ENCODE results near the gene TTC34.
"Not testable (repeated sequence)": the region's sequence is repeated elsewhere in the genome, so short reads cannot be mapped to it uniquely, and the experiment has no call there.

The TTC34 gene

GRCh38 chr1:2628191-2628932 is 173.1 kb downstream of the TTC34 start:
- Histone ChIP-seq H3K4me1 (ENCODE audit: control insufficient read depth, insufficient read depth, low read length) (no peaks in the 10 kb centered on the region), H3K27me3 (ENCODE audit: control insufficient read depth, insufficient read depth, low read length) (peaks cover 46% of the 10 kb centered on the region), H3K4me3 (ENCODE audit: low read length) (no peak overlapping the region), H3K9me3 (ENCODE audit: control insufficient read depth, low read length) (no peaks in the 10 kb centered on the region), H3K9ac (ENCODE audit: low read length) (no peak overlapping the region), H3K36me3 (ENCODE audit: control insufficient read depth, insufficient read depth, low read length) (no peaks in the 10 kb centered on the region)

- no peak overlapping the region for H3K9ac ChIP-seq (ENCODE audit: low read length)
- H3K27me3 ChIP-seq (ENCODE audit: control insufficient read depth, insufficient read depth, low read length): peaks cover 47% of the 10 kb centered on the region
- no peaks in the 10 kb centered on the region for H3K9me3 ChIP-seq (ENCODE audit: control insufficient read depth, low read length)
- no peaks in the 10 kb centered on the region for H3K4me1 ChIP-seq (ENCODE audit: control insufficient read depth, insufficient read depth, low read length)
- H3K4me3 ChIP-seq (ENCODE audit: low read length): no peak overlapping the region
- H3K36me3 ChIP-seq (ENCODE audit: control insufficient read depth, insufficient read depth, low read length): no peaks in the 10 kb centered on the region
Measured at GRCh38 chr1:2627746-2628145, 173.7 kb downstream of the TTC34 start.

- H3K4me3 ChIP-seq (ENCODE audit: low read length); H3K4me1 ChIP-seq (ENCODE audit: control insufficient read depth, insufficient read depth, low read length); H3K36me3 ChIP-seq (ENCODE audit: control insufficient read depth, insufficient read depth, low read length); H3K9ac ChIP-seq (ENCODE audit: low read length); H3K9me3 ChIP-seq (ENCODE audit: control insufficient read depth, low read length): not testable (repeated sequence)
- H3K27me3 ChIP-seq (ENCODE audit: control insufficient read depth, insufficient read depth, low read length): peaks cover 47% of the 10 kb centered on the region
Measured at GRCh38 chr1:2625748-2626147, 175.7 kb downstream of the TTC34 start.

GRCh38 chr1:2625311-2625710 is 176.2 kb downstream of the TTC34 start:
- no peaks in the 10 kb centered on the region for H3K9me3 ChIP-seq (ENCODE audit: control insufficient read depth, low read length)
- no peak overlapping the region for H3K4me3 ChIP-seq (ENCODE audit: low read length)
- no peak overlapping the region for H3K9ac ChIP-seq (ENCODE audit: low read length)
- H3K27me3 ChIP-seq (ENCODE audit: control insufficient read depth, insufficient read depth, low read length): peaks cover 47% of the 10 kb centered on the region
- H3K36me3 ChIP-seq (ENCODE audit: control insufficient read depth, insufficient read depth, low read length): no peaks in the 10 kb centered on the region
- no peaks in the 10 kb centered on the region for H3K4me1 ChIP-seq (ENCODE audit: control insufficient read depth, insufficient read depth, low read length)

- no peaks in the 10 kb centered on the region for H3K9me3 ChIP-seq (ENCODE audit: control insufficient read depth, low read length)
- H3K4me3 ChIP-seq (ENCODE audit: low read length): no peak overlapping the region
- no peak overlapping the region for H3K9ac ChIP-seq (ENCODE audit: low read length)
- no peaks in the 10 kb centered on the region for H3K4me1 ChIP-seq (ENCODE audit: control insufficient read depth, insufficient read depth, low read length)
- peaks cover 42% of the 10 kb centered on the region for H3K27me3 ChIP-seq (ENCODE audit: control insufficient read depth, insufficient read depth, low read length)
- no peaks in the 10 kb centered on the region for H3K36me3 ChIP-seq (ENCODE audit: control insufficient read depth, insufficient read depth, low read length)
Measured at GRCh38 chr1:2624735-2625300, 176.7 kb downstream of the TTC34 start.

- Histone ChIP-seq H3K4me3 (ENCODE audit: low read length) (no peak overlapping the region), H3K36me3 (ENCODE audit: control insufficient read depth, insufficient read depth, low read length) (no peaks in the 10 kb centered on the region), H3K4me1 (ENCODE audit: control insufficient read depth, insufficient read depth, low read length) (no peaks in the 10 kb centered on the region), H3K9ac (ENCODE audit: low read length) (no peak overlapping the region), H3K9me3 (ENCODE audit: control insufficient read depth, low read length) (no peaks in the 10 kb centered on the region), H3K27me3 (ENCODE audit: control insufficient read depth, insufficient read depth, low read length) (peaks cover 33% of the 10 kb centered on the region)
Measured at GRCh38 chr1:2623571-2624337, 177.7 kb downstream of the TTC34 start.

- H3K27me3 ChIP-seq (ENCODE audit: control insufficient read depth, insufficient read depth, low read length): no peaks in the 10 kb centered on the region
Measured at GRCh38 chr1:2617971-2618470, 183.5 kb downstream of the TTC34 start.

GRCh38 chr1:2614145-2614544 is 187.3 kb downstream of the TTC34 start:
- Histone ChIP-seq H3K9ac (ENCODE audit: low read length) (no peak overlapping the region), H3K27me3 (ENCODE audit: control insufficient read depth, insufficient read depth, low read length) (peaks cover 6% of the 10 kb centered on the region), H3K4me1 (ENCODE audit: control insufficient read depth, insufficient read depth, low read length) (peaks cover 7% of the 10 kb centered on the region), H3K4me3 (ENCODE audit: low read length) (no peak overlapping the region), H3K9me3 (ENCODE audit: control insufficient read depth, low read length) (no peaks in the 10 kb centered on the region), H3K36me3 (ENCODE audit: control insufficient read depth, insufficient read depth, low read length) (no peaks in the 10 kb centered on the region)

More at GRCh38 chr1:2617971-2618470, 183.5 kb downstream of the TTC34 start:
- Histone ChIP-seq H3K4me1 (ENCODE audit: control insufficient read depth, insufficient read depth, low read length) (no peaks in the 10 kb centered on the region), H3K36me3 (ENCODE audit: control insufficient read depth, insufficient read depth, low read length) (no peaks in the 10 kb centered on the region), H3K4me3 (ENCODE audit: low read length) (no peak overlapping the region), H3K9ac (ENCODE audit: low read length) (no peak overlapping the region), H3K9me3 (ENCODE audit: control insufficient read depth, low read length) (no peaks in the 10 kb centered on the region)

- H3K4me3 ChIP-seq (ENCODE audit: low read length): no peak overlapping the region
- no peak overlapping the region for H3K9ac ChIP-seq (ENCODE audit: low read length)
- H3K4me1 ChIP-seq (ENCODE audit: control insufficient read depth, insufficient read depth, low read length): peaks cover 7% of the 10 kb centered on the region
- no peaks in the 10 kb centered on the region for H3K36me3 ChIP-seq (ENCODE audit: control insufficient read depth, insufficient read depth, low read length)
- H3K27me3 ChIP-seq (ENCODE audit: control insufficient read depth, insufficient read depth, low read length): peaks cover 6% of the 10 kb centered on the region
- H3K9me3 ChIP-seq (ENCODE audit: control insufficient read depth, low read length): no peaks in the 10 kb centered on the region
Measured at GRCh38 chr1:2612591-2613365, 188.7 kb downstream of the TTC34 start.

- Histone ChIP-seq H3K4me3 (ENCODE audit: low read length) (no peak overlapping the region), H3K36me3 (ENCODE audit: control insufficient read depth, insufficient read depth, low read length) (no peaks in the 10 kb centered on the region), H3K27me3 (ENCODE audit: control insufficient read depth, insufficient read depth, low read length) (peaks cover 6% of the 10 kb centered on the region), H3K9ac (ENCODE audit: low read length) (no peak overlapping the region), H3K9me3 (ENCODE audit: control insufficient read depth, low read length) (no peaks in the 10 kb centered on the region), H3K4me1 (ENCODE audit: control insufficient read depth, insufficient read depth, low read length) (peaks cover 7% of the 10 kb centered on the region)
Measured at GRCh38 chr1:2611621-2612437, 189.7 kb downstream of the TTC34 start.

GRCh38 chr1:2611031-2611501 is 190.4 kb downstream of the TTC34 start:
- Histone ChIP-seq H3K4me3 (ENCODE audit: low read length) (no peak overlapping the region), H3K4me1 (ENCODE audit: control insufficient read depth, insufficient read depth, low read length) (peaks cover 7% of the 10 kb centered on the region), H3K9ac (ENCODE audit: low read length) (no peak overlapping the region), H3K27me3 (ENCODE audit: control insufficient read depth, insufficient read depth, low read length) (peaks cover 6% of the 10 kb centered on the region), H3K9me3 (ENCODE audit: control insufficient read depth, low read length) (no peaks in the 10 kb centered on the region), H3K36me3 (ENCODE audit: control insufficient read depth, insufficient read depth, low read length) (no peaks in the 10 kb centered on the region)
